H9 (cell line): Measurements from ENCODE around the gene ZNRF2. TPM values are rescaled to one million over a fixed set of nuclear protein-coding genes. Genes with fewer than 3 reads are reported as not detected.

Experiments used
- DNase-seq: peaks from one replicate; pipeline ENCODE4 v3.0.0-alpha.2; 2017
- H2AFZ ChIP-seq: one replicate; pipeline ENCODE4 v1.6.1; 2013; ENCODE audit warnings: mild to moderate bottlenecking, low read length, control low read depth, moderate library complexity
- H2AK5ac ChIP-seq: 2 replicates; pipeline ENCODE4 v1.6.1; 2013; ENCODE audit warnings: low read length, control low read depth, mixed read lengths; ENCODE audit not compliant: insufficient read length
- H2BK120ac ChIP-seq: one replicate; pipeline ENCODE4 v1.6.1; 2013; ENCODE audit warnings: low read depth, mild to moderate bottlenecking, low read length, control low read depth, inconsistent platforms; ENCODE audit not compliant: poor library complexity, severe bottlenecking
- H2BK12ac ChIP-seq: 2 replicates; pipeline ENCODE4 v1.6.1; 2013; ENCODE audit warnings: low read length, control low read depth, mixed read lengths, low read depth; ENCODE audit not compliant: insufficient read length
- H2BK15ac ChIP-seq: 2 replicates; pipeline ENCODE4 v1.6.1; 2013; ENCODE audit warnings: low read depth, low read length, control low read depth
- H2BK20ac ChIP-seq: one replicate; pipeline ENCODE4 v1.6.1; 2013; ENCODE audit warnings: low read depth, mild to moderate bottlenecking, low read length, control low read depth, inconsistent platforms; ENCODE audit not compliant: poor library complexity, severe bottlenecking
- H2BK5ac ChIP-seq: 2 replicates; pipeline ENCODE4 v1.6.1; 2013; ENCODE audit warnings: low read length, control low read depth, mixed read lengths; ENCODE audit not compliant: insufficient read length
- H3K14ac ChIP-seq: 2 replicates; pipeline ENCODE4 v1.6.1; 2013; ENCODE audit warnings: low read length, control low read depth; ENCODE audit not compliant: insufficient read depth
- H3K18ac ChIP-seq: 2 replicates; pipeline ENCODE4 v1.6.1; 2013; ENCODE audit warnings: low read depth, mild to moderate bottlenecking, mixed read lengths, low read length, control low read depth; ENCODE audit not compliant: insufficient read length
- H3K23ac ChIP-seq: 2 replicates; pipeline ENCODE4 v1.6.1; 2013; ENCODE audit warnings: low read length, control low read depth, mixed read lengths, low read depth; ENCODE audit not compliant: insufficient read length
- H3K23me2 ChIP-seq: 2 replicates; pipeline ENCODE4 v1.6.1; 2013; ENCODE audit warnings: low read depth, mild to moderate bottlenecking, mixed read lengths, low read length, control low read depth; ENCODE audit not compliant: insufficient read length, poor library complexity, severe bottlenecking
- H3K27ac ChIP-seq: 2 replicates; pipeline ENCODE4 v1.5.1; 2013; ENCODE audit warnings: low read length, control low read depth, mixed read lengths, low read depth; ENCODE audit not compliant: insufficient read length
- H3K27me3 ChIP-seq: 2 replicates; pipeline ENCODE4 v1.6.1; 2013; ENCODE audit warnings: low read length, control low read depth, inconsistent platforms; ENCODE audit not compliant: insufficient read depth
- H3K4ac ChIP-seq: 2 replicates; pipeline ENCODE4 v1.6.1; 2013; ENCODE audit warnings: low read depth, mild to moderate bottlenecking, control low read depth, inconsistent platforms, low read length, moderate library complexity
- H3K4me1 ChIP-seq: 2 replicates; pipeline ENCODE4 v1.6.1; 2013; ENCODE audit warnings: low read length, control low read depth, inconsistent platforms; ENCODE audit not compliant: insufficient read depth
- H3K4me2 ChIP-seq: 2 replicates; pipeline ENCODE4 v1.6.1; 2013; ENCODE audit warnings: low read length, control low read depth, mixed read lengths; ENCODE audit not compliant: insufficient read length, insufficient read depth
- H3K56ac ChIP-seq: 2 replicates; pipeline ENCODE4 v1.6.1; 2013; ENCODE audit warnings: low read depth, mild to moderate bottlenecking, mixed read lengths, low read length, control low read depth; ENCODE audit not compliant: insufficient read length
- H3K79me1 ChIP-seq: 2 replicates; pipeline ENCODE4 v1.6.1; 2013; ENCODE audit warnings: low read depth, mild to moderate bottlenecking, moderate library complexity, low read length, control low read depth, inconsistent platforms; ENCODE audit not compliant: insufficient read depth, poor library complexity, severe bottlenecking
- H3K79me2 ChIP-seq: 2 replicates; pipeline ENCODE4 v1.6.1; 2013; ENCODE audit warnings: low read length, control low read depth, inconsistent platforms; ENCODE audit not compliant: insufficient read depth
- H3K9ac ChIP-seq: 2 replicates; pipeline ENCODE4 v1.6.1; 2013; ENCODE audit warnings: low read length, control low read depth, mixed read lengths; ENCODE audit not compliant: insufficient read length; ENCODE audit errors: extremely low read depth
- H3K9me3 ChIP-seq: one replicate; pipeline ENCODE4 v1.6.1; 2013; ENCODE audit warnings: low read depth, low read length, inconsistent platforms; ENCODE audit not compliant: control insufficient read depth
- H3T11ph ChIP-seq: one replicate; pipeline ENCODE4 v1.6.1; 2013; ENCODE audit warnings: mild to moderate bottlenecking, low read length, control low read depth, inconsistent platforms
- H4K20me1 ChIP-seq: one replicate; pipeline ENCODE4 v1.6.1; 2013; ENCODE audit not compliant: control insufficient read depth, insufficient read length, insufficient read depth
- H4K5ac ChIP-seq: 2 replicates; pipeline ENCODE4 v1.6.1; 2013; ENCODE audit warnings: low read depth, mild to moderate bottlenecking, mixed read lengths, low read length, control low read depth; ENCODE audit not compliant: insufficient read length
- H4K8ac ChIP-seq: replicated peaks from 2 replicates; pipeline ENCODE4 v1.6.1; 2013; ENCODE audit warnings: low read length, control low read depth, mixed read lengths, low read depth; ENCODE audit not compliant: insufficient read length
- H4K91ac ChIP-seq: 2 replicates; pipeline ENCODE4 v1.6.1; 2013; ENCODE audit warnings: low read depth, mild to moderate bottlenecking, moderate library complexity, mixed read lengths, low read length, control low read depth; ENCODE audit not compliant: insufficient read length
- H3K27ac Mint-ChIP-seq, 3 experiments: 2 replicates in 2 of 3; 3 replicates in 1 of 3; pipeline ENCODE4 v1.8.0; 2020 to 2021; ENCODE audit warnings: mixed read lengths in 3 of 3, mild to moderate bottlenecking in 1 of 3, moderate library complexity in 1 of 3
- H3K27me3 Mint-ChIP-seq: 2 replicates; pipeline ENCODE4 v1.8.0; 2021; ENCODE audit warnings: low read depth, mild to moderate bottlenecking, moderate library complexity, mixed read lengths
- H3K36me3 Mint-ChIP-seq, 3 experiments: 2 replicates in 2 of 3; 3 replicates in 1 of 3; pipeline ENCODE4 v1.8.0; 2020 to 2021; ENCODE audit warnings: low read depth in 3 of 3, mixed read lengths in 3 of 3; ENCODE audit not compliant: insufficient read depth in 1 of 3
- H3K4me1 Mint-ChIP-seq, 2 experiments: 2 replicates each; pipeline ENCODE4 v1.8.0; 2020; ENCODE audit warnings: mixed read lengths in 2 of 2
- H3K4me3 Mint-ChIP-seq, 2 experiments: 2 replicates in 1 of 2; 3 replicates in 1 of 2; pipeline ENCODE4 v1.8.0; 2020 to 2021; ENCODE audit warnings: mild to moderate bottlenecking in 2 of 2, mixed read lengths in 2 of 2, moderate library complexity in 1 of 2
- H3K9me3 Mint-ChIP-seq, 2 experiments: 2 replicates in 1 of 2; 3 replicates in 1 of 2; pipeline ENCODE4 v1.8.0; 2020; ENCODE audit warnings: mild to moderate bottlenecking in 2 of 2, mixed read lengths in 2 of 2, moderate library complexity in 1 of 2
- CTCF ChIP-seq: fragments of 200-600 bp; sonication (generic); conservative IDR thresholded peaks from 3 replicates; pipeline ENCODE4 v1.8.0; 2021; ENCODE audit warnings: antibody characterized with exemption, mild to moderate bottlenecking
- WGBS: extraction: QIAGEN DNeasy Blood & Tissue Kit; methylation state at CpG from one replicate; pipeline ENCODE4 v1.1.7; 2013; ENCODE audit warnings: missing lambda C conversion rate, low lambda C conversion rate, mixed read lengths; ENCODE audit not compliant: insufficient read length; ENCODE audit errors: extremely low coverage; 5-methylcytosine and 5-hydroxymethylcytosine counted together
- total RNA-seq: library from RNA; stranded (reverse); gene quantifications from 2 replicates; pipeline ENCODE4 v1.2.1, GENCODE V29; 2021

Gene ZNRF2
- total RNA-seq, 1 experiment from 2014 or later = 16.5 TPM

GRCh38 chr7:30351724-30352123, 67.3 kb downstream of the ZNRF2 start:
- H2AK5ac ChIP-seq = no peak overlapping the region
- no peak overlapping the region for H3K27ac ChIP-seq
- no peak overlapping the region for H3K23ac ChIP-seq
- no peak overlapping the region for H2BK120ac ChIP-seq
- no peaks in the 10 kb centered on the region for H3K27me3 Mint-ChIP-seq
- H3K36me3 Mint-ChIP-seq = peaks cover 0 to 4% (median 4%) of the 10 kb centered on the region in 3 experiments; a peak in 3 of 7 replicates
- WGBS = no CpG with 5 or more reads among the region's 2 CpGs
- no peak overlapping the region for H3K14ac ChIP-seq
- TF ChIP-seq CTCF = no peak
- no peak overlapping the region for H3K4me3 Mint-ChIP-seq
- no peaks in the 10 kb centered on the region for H3K9me3 Mint-ChIP-seq
- peaks cover 4% of the 10 kb centered on the region for H3K4me1 ChIP-seq
- H2BK20ac ChIP-seq = no peak overlapping the region
- H3K4me2 ChIP-seq = no peak overlapping the region
- peak overlapping the region in 1 of 3 experiments; percentile 76; a peak in 2 of 7 replicates for H3K27ac Mint-ChIP-seq
- H3K9ac ChIP-seq = no peak overlapping the region
- no peak overlapping the region for H4K5ac ChIP-seq
- no peak overlapping the region for H2BK12ac ChIP-seq
- H3K27me3 ChIP-seq = no peaks in the 10 kb centered on the region
- H3K79me1 ChIP-seq = no peaks in the 10 kb centered on the region
- peaks cover 72 to 90% of the 10 kb centered on the region in 2 experiments for H3K4me1 Mint-ChIP-seq
- no peak overlapping the region for H3K56ac ChIP-seq
- H3K79me2 ChIP-seq = no peaks in the 10 kb centered on the region; the same call in 1 of the 2 replicates
- H2BK15ac ChIP-seq = no peak overlapping the region
- H4K20me1 ChIP-seq = no peaks in the 10 kb centered on the region
- no peak overlapping the region for H2AFZ ChIP-seq
- no peaks in the 10 kb centered on the region for H3K23me2 ChIP-seq
- DNase-seq = no peak
- no peaks in the 10 kb centered on the region for H3K9me3 ChIP-seq
- H3T11ph ChIP-seq = no peak overlapping the region
- H3K18ac ChIP-seq = no peak overlapping the region
- no peak overlapping the region for H2BK5ac ChIP-seq
- no peak overlapping the region for H4K8ac ChIP-seq
- H4K91ac ChIP-seq = no peak overlapping the region
- no peak overlapping the region for H3K4ac ChIP-seq
